ENCODE results near the gene TBC1D22A. TPM values are rescaled to one million over a fixed set of nuclear protein-coding genes. Genes with fewer than 3 reads are reported as not detected.

TBC1D22A gene
- total RNA-seq, 3 donors from 2014 or later = 35.6 to 51.9 (median 41.8) TPM

- intact Hi-C loops (cut with DNase I, micrococcal nuclease) = no loop called here
- Histone ChIP-seq H3K4me3 (peak overlapping the region; percentile 80), H3K9me3 (no peaks in the 10 kb centered on the region), H3K4me1 (ENCODE audit: low read depth) (peaks cover 27% of the 10 kb centered on the region), H3K36me3 (ENCODE audit: low read depth) (no peaks in the 10 kb centered on the region)
- DNase-seq (no peak), ATAC-seq (peak; percentile 3)
- TF ChIP-seq, protein P1, sequence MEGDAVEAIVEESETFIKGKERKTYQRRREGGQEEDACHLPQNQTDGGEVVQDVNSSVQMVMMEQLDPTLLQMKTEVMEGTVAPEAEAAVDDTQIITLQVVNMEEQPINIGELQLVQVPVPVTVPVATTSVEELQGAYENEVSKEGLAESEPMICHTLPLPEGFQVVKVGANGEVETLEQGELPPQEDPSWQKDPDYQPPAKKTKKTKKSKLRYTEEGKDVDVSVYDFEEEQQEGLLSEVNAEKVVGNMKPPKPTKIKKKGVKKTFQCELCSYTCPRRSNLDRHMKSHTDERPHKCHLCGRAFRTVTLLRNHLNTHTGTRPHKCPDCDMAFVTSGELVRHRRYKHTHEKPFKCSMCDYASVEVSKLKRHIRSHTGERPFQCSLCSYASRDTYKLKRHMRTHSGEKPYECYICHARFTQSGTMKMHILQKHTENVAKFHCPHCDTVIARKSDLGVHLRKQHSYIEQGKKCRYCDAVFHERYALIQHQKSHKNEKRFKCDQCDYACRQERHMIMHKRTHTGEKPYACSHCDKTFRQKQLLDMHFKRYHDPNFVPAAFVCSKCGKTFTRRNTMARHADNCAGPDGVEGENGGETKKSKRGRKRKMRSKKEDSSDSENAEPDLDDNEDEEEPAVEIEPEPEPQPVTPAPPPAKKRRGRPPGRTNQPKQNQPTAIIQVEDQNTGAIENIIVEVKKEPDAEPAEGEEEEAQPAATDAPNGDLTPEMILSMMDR (IDR thresholded peaks at IDR 0.05) = no peak
These were observed 762 bp upstream of the TBC1D22A start for GRCh38 chr22:46761539-46762237.

DNA sequence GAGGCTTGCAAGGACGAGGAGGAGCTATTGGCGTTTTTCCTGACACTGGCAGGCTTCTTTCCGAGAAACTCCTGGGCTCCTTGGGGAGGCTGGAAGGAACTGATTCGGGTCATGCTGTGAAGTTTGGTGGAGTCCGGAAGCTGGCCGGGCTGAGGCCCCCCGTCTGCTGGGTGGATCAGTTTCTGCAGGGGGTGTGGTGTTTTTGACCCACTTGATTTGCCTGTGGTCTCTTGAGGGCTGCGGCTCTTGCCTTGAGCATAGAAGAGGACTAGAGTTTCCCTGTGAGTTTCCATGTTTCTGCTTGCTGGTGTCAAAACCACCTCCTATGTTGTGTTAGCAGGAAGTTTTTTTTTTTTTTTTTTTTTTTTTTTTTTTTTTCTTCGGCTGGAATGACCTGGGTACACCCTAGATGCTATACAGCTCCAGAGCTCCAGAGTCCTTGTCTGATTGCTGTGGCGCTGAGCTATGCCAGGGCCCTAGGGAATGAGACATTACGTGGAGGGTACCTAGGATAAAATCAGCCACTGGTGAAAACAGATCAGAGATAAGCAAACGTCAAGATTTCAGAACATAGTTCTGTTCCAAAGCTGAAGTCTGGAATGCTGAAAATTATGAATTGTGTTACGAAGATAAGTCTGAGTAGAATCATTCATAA is 728 bp downstream of the TBC1D22A start:
- H3K4me1 ChIP-seq (ENCODE audit: low read depth) = peaks cover 27% of the 10 kb centered on the region
- ATAC-seq = peak; percentile 40
- peak; percentile 62 to 79 (median 67) for DNase-seq

GRCh38 chr22:46764140-46764680 is 1.8 kb downstream of the TBC1D22A start:
- intact Hi-C loops (cut with DNase I, micrococcal nuclease) = no loop called here
- Histone ChIP-seq H3K36me3 (ENCODE audit: low read depth) (no peaks in the 10 kb centered on the region), H3K4me1 (ENCODE audit: low read depth) (peaks cover 24% of the 10 kb centered on the region), H3K9me3 (no peaks in the 10 kb centered on the region), H3K4me3 (no peak overlapping the region)
- DNase-seq (peak in 1 of 3 donors; percentile 3), ATAC-seq (no peak)
- TF ChIP-seq, protein P1 (IDR thresholded peaks at IDR 0.05) = no peak

More for the DNA sequence above, 728 bp downstream of the TBC1D22A start:
- intact Hi-C loops (cut with DNase I, micrococcal nuclease) = no loop called here
- H3K4me3 ChIP-seq = peak overlapping the region; percentile 80
- H3K36me3 ChIP-seq (ENCODE audit: low read depth) = no peaks in the 10 kb centered on the region
- H3K9me3 ChIP-seq = no peaks in the 10 kb centered on the region
- TF ChIP-seq, protein P1 (IDR thresholded peaks at IDR 0.05) = no peak

DNA sequence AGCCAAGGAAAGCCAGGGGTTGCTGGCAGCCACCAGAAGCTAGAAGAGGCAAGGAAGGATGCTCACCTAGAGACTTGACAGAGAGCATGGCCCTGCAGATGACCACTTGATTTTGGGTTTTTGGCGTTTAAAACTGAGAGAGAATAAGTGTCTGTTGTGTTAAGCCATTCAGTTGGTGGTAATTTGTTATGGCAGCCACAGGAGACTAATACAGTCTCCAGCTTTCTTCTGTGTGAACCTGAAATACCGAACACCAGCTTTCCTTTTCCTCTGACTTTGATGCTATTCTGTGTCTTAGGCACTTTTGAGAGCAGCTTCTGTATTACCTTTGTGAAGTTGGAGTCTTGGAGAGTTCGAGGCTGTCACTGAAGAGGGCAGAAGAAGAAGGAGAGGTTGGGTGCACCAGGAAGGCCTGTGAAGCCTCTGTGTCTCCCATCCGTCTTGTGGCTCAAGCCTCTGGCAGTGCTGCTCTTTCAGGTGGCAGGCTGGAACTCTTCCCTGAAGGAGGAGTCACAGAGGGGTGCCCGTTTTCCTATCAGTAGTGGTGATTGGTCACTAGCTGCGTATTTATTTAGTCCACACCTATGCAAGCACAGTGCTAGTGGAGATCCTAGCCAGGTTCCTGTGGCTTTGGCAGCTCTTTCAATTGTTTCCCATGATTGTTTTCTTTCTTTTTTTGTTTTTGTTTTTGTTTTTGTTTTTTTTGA is 2.5 kb downstream of the TBC1D22A start:
- ATAC-seq (peak; percentile 26), DNase-seq (peak in 2 of 3 donors; percentile 34 to 36)
- H3K9me3 ChIP-seq = no peaks in the 10 kb centered on the region
- no peaks in the 10 kb centered on the region for H3K36me3 ChIP-seq (ENCODE audit: low read depth)
- intact Hi-C loops (cut with DNase I, micrococcal nuclease) = no loop called here
- H3K4me1 ChIP-seq (ENCODE audit: low read depth) = peaks cover 21% of the 10 kb centered on the region
- no peak overlapping the region for H3K4me3 ChIP-seq
- TF ChIP-seq, protein P1 (IDR thresholded peaks at IDR 0.05) = no peak

- TF ChIP-seq, protein P1 (IDR thresholded peaks at IDR 0.05) = no peak
- ATAC-seq = no peak
- intact Hi-C loops (cut with DNase I, micrococcal nuclease) = no loop called here
- H3K4me3 ChIP-seq = no peak overlapping the region
- no peaks in the 10 kb centered on the region for H3K36me3 ChIP-seq (ENCODE audit: low read depth)
- no peaks in the 10 kb centered on the region for H3K9me3 ChIP-seq
- peak in 1 of 3 donors; percentile 22 for DNase-seq
- H3K4me1 ChIP-seq (ENCODE audit: low read depth) = peaks cover 18% of the 10 kb centered on the region
These were observed 4.2 kb downstream of the TBC1D22A start for GRCh38 chr22:46766611-46767010.
